Erythroblast (primary cell): ENCODE measurements around the gene MEA1.

Experiments used
- GATA1 ChIP-seq: IDR thresholded peaks from 2 replicates; pipeline ENCODE4 v1.6.1; 2011; ENCODE audit warnings: low read depth, mild to moderate bottlenecking, control low read depth, low read length, moderate library complexity
- POLR2A ChIP-seq: IDR thresholded peaks from 2 replicates; pipeline ENCODE4 v1.6.1; 2011; ENCODE audit warnings: mild to moderate bottlenecking, low read length

GRCh38 chr6:42970871-42971612, 42.7 kb downstream of the MEA1 start:
- TF ChIP-seq POLR2A = no peak
- no peak for TF ChIP-seq GATA1
